Endothelial cell of umbilical vein (primary cell): Measurements from ENCODE around the gene FGR.

Experiments
- CTCF ChIP-seq, 2 donors: IDR thresholded peaks; 1 replicate in 1 of 2; 2 replicates in 1 of 2; pipeline ENCODE4 v1.5.1; 2011; ENCODE audit warnings: low read length in 2 of 2, mild to moderate bottlenecking in 2 of 2, moderate library complexity in 2 of 2, control low read depth in 1 of 2, inconsistent platforms in 1 of 2, low read depth in 1 of 2; ENCODE audit not compliant: insufficient read depth in 1 of 2; ENCODE audit errors: extremely low read depth in 1 of 2
- EZH2 ChIP-seq: IDR thresholded peaks from 2 replicates; pipeline ENCODE4 v1.6.1; 2012; ENCODE audit warnings: borderline replicate concordance, low read depth, mild to moderate bottlenecking, moderate library complexity, low read length, inconsistent platforms; ENCODE audit not compliant: severe bottlenecking
- FOS ChIP-seq: IDR thresholded peaks from 2 replicates; pipeline ENCODE4 v1.6.1; 2011; ENCODE audit warnings: mild to moderate bottlenecking, low read length, moderate library complexity, borderline replicate concordance; ENCODE audit not compliant: insufficient read depth
- JUN ChIP-seq: IDR thresholded peaks from 2 replicates; pipeline ENCODE4 v1.6.1; 2011; ENCODE audit warnings: borderline replicate concordance, low read depth; ENCODE audit not compliant: insufficient read length, insufficient read depth
- MAX ChIP-seq: IDR thresholded peaks from 2 replicates; pipeline ENCODE4 v1.6.1; 2011; ENCODE audit not compliant: insufficient read depth, insufficient read length
- MYC ChIP-seq: IDR thresholded peaks from one replicate; pipeline ENCODE4 v1.6.1; 2011; ENCODE audit warnings: mild to moderate bottlenecking, low read depth, low read length
- POLR2A ChIP-seq: IDR thresholded peaks from 2 replicates; pipeline ENCODE4 v1.6.1; 2012; ENCODE audit warnings: low read depth, mild to moderate bottlenecking, control low read depth, low read length
- POLR2AphosphoS5 ChIP-seq: IDR thresholded peaks from 2 replicates; pipeline ENCODE4 v1.6.1; 2012; ENCODE audit warnings: low read depth, mild to moderate bottlenecking, control low read depth, low read length, moderate library complexity; ENCODE audit not compliant: insufficient read depth

GRCh38 chr1:27570356-27570755 is 64.6 kb downstream of the FGR start:
- TF ChIP-seq EZH2 (no peak), CTCF (IDR thresholded peaks at IDR 0.05; ENCODE audit: extremely low read depth in 1 of 2, insufficient read depth in 1 of 2, low read depth in 1 of 2, low read length in 2 of 2) (no peak), MYC (no peak), POLR2AphosphoS5 (no peak), POLR2A (no peak), MAX (no peak), JUN (no peak), FOS (no peak)
